ENCODE data around the gene LTBP3. TPM values are rescaled to one million over a fixed set of nuclear protein-coding genes. Genes with fewer than 3 reads are reported as not detected.

The LTBP3 gene
- total and polyA plus RNA-seq, 2 donors from 2014 or later = 61.6 to 165 TPM

GRCh38 chr11:65537296-65537597, 20.9 kb downstream of the LTBP3 start:
- H3K9me3 ChIP-seq (ENCODE audit: control insufficient read depth in 2 of 3, insufficient read depth in 1 of 3, low read length in 3 of 3) = no peaks in the 10 kb centered on the region
- H3K27ac ChIP-seq (ENCODE audit: low read depth in 2 of 2, low read length in 2 of 2) = no peak overlapping the region
- intact Hi-C loops (cut with DNase I) = no loop called here
- no peak overlapping the region for H3K4me3 ChIP-seq (ENCODE audit: low read length in 3 of 3)
- H3K36me3 ChIP-seq (ENCODE audit: control insufficient read depth in 2 of 3, insufficient read depth in 3 of 3, low read length in 3 of 3) = peaks cover 0 to 22% (median 7%) of the 10 kb centered on the region in 3 donors
- DNase-seq = no peak
- no peak overlapping the region for H3K9ac ChIP-seq (ENCODE audit: low read length in 3 of 3)
- H3K4me1 ChIP-seq (ENCODE audit: control insufficient read depth in 2 of 3, insufficient read depth in 2 of 3, low read depth in 1 of 3, low read length in 3 of 3) = peaks cover 0 to 16% (median 6%) of the 10 kb centered on the region in 3 donors
- FAIRE-seq = no peak
- H3K27me3 ChIP-seq (ENCODE audit: control insufficient read depth, insufficient read depth, low read length) = no peaks in the 10 kb centered on the region
- TF ChIP-seq, protein P1, sequence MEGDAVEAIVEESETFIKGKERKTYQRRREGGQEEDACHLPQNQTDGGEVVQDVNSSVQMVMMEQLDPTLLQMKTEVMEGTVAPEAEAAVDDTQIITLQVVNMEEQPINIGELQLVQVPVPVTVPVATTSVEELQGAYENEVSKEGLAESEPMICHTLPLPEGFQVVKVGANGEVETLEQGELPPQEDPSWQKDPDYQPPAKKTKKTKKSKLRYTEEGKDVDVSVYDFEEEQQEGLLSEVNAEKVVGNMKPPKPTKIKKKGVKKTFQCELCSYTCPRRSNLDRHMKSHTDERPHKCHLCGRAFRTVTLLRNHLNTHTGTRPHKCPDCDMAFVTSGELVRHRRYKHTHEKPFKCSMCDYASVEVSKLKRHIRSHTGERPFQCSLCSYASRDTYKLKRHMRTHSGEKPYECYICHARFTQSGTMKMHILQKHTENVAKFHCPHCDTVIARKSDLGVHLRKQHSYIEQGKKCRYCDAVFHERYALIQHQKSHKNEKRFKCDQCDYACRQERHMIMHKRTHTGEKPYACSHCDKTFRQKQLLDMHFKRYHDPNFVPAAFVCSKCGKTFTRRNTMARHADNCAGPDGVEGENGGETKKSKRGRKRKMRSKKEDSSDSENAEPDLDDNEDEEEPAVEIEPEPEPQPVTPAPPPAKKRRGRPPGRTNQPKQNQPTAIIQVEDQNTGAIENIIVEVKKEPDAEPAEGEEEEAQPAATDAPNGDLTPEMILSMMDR (IDR thresholded peaks at IDR 0.05; ENCODE audit: borderline replicate concordance, extremely low read depth, insufficient read depth) = no peak

GRCh38 chr11:65536412-65537295, 21.5 kb downstream of the LTBP3 start:
- H3K9me3 ChIP-seq (ENCODE audit: control insufficient read depth in 2 of 3, insufficient read depth in 1 of 3, low read length in 3 of 3) = no peaks in the 10 kb centered on the region
- peaks cover 3 to 26% (median 10%) of the 10 kb centered on the region in 3 donors for H3K36me3 ChIP-seq (ENCODE audit: control insufficient read depth in 2 of 3, insufficient read depth in 3 of 3, low read length in 3 of 3)
- DNase-seq = peak in 1 of 5 donors; percentile 37
- H3K9ac ChIP-seq (ENCODE audit: low read length in 3 of 3) = no peak overlapping the region
- no peaks in the 10 kb centered on the region for H3K27me3 ChIP-seq (ENCODE audit: control insufficient read depth, insufficient read depth, low read length)
- no peak overlapping the region for H3K4me3 ChIP-seq (ENCODE audit: low read length in 3 of 3)
- no peak overlapping the region for H3K27ac ChIP-seq (ENCODE audit: low read depth in 2 of 2, low read length in 2 of 2)
- no peak for FAIRE-seq
- intact Hi-C loops (cut with DNase I) = no loop called here
- peaks cover 0 to 15% (median 6%) of the 10 kb centered on the region in 3 donors for H3K4me1 ChIP-seq (ENCODE audit: control insufficient read depth in 2 of 3, insufficient read depth in 2 of 3, low read depth in 1 of 3, low read length in 3 of 3)
- TF ChIP-seq, protein P1 (IDR thresholded peaks at IDR 0.05; ENCODE audit: borderline replicate concordance, extremely low read depth, insufficient read depth) = no peak

- H3K36me3 ChIP-seq (ENCODE audit: control insufficient read depth in 2 of 3, insufficient read depth in 3 of 3, low read length in 3 of 3) = peaks cover 3 to 41% (median 18%) of the 10 kb centered on the region in 3 donors
- DNase-seq = peak in 1 of 5 donors; percentile 30
- H3K9me3 ChIP-seq (ENCODE audit: control insufficient read depth in 2 of 3, insufficient read depth in 1 of 3, low read length in 3 of 3) = no peaks in the 10 kb centered on the region
- H3K9ac ChIP-seq (ENCODE audit: low read length in 3 of 3) = no peak overlapping the region
- intact Hi-C loops (cut with DNase I) = no loop called here
- no peak overlapping the region for H3K27ac ChIP-seq (ENCODE audit: low read depth in 2 of 2, low read length in 2 of 2)
- H3K27me3 ChIP-seq (ENCODE audit: control insufficient read depth, insufficient read depth, low read length) = no peaks in the 10 kb centered on the region
- TF ChIP-seq, protein P1 (IDR thresholded peaks at IDR 0.05; ENCODE audit: borderline replicate concordance, extremely low read depth, insufficient read depth) = no peak
- no peak overlapping the region for H3K4me3 ChIP-seq (ENCODE audit: low read length in 3 of 3)
- FAIRE-seq = no peak
- H3K4me1 ChIP-seq (ENCODE audit: control insufficient read depth in 2 of 3, insufficient read depth in 2 of 3, low read depth in 1 of 3, low read length in 3 of 3) = peaks cover 0 to 5% (median 0%) of the 10 kb centered on the region in 3 donors
Observed at GRCh38 chr11:65535102-65535501, 23.1 kb downstream of the LTBP3 start.

Measured in kidney (tissue), 14 donors.